SK-N-MC (cell line): ENCODE results near the gene MT2A.

Experiments used
- EZH2 ChIP-seq: fragments of 200-600 bp; sonication (generic); IDR thresholded peaks from one replicate; pipeline ENCODE4 v1.6.1; 2017; ENCODE audit warnings: antibody characterized with exemption
- POLR2AphosphoS5 ChIP-seq: IDR thresholded peaks from 2 replicates; pipeline ENCODE4 v1.6.1; 2012; ENCODE audit warnings: mild to moderate bottlenecking, low read depth, low read length, borderline replicate concordance

DNA sequence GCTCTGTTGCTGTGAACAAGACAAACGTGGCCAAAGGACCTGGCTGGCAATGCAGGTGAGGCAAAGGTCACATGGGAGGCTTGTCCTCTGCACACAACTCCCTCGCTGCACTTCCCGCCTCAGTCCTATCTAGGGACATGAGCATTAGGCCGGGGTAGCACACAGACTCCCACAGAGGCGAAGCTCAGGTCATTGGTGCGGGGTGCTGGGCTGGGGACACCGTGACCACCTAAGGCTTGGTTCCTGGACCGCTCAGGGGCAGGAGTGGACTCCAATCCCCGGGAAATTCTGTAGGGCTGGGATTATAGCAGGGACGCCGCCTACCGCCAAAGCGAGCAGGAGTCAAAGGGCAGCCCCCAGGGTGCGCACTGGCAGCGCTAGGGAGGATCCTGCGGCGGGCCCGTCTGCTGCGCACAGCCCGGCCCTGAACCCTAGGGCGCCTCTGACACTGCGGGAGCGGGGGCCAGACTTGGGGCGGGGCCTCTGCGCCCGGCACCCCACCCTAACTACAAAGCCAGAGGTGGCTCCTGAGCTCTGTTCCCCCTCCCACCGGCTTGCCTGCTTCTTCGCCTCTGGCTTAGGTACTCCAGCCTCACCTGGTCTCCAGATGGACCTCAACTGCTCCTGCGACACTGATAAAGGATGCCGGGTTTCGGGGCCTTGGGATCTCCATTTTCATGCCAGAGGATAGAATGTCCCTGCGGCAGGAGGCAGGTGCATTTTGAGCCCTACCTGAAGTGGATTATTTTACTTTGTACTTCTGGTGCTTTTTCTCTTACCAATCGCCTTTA, 39.5 kb downstream of the MT2A start:
- TF ChIP-seq POLR2AphosphoS5 (no peak), EZH2 (no peak)
